ENCODE measurements around the gene AKNAD1.

The AKNAD1 gene

GRCh38 chr1:108767115-108767514 lies 89.8 kb downstream of the AKNAD1 start:
- TF ChIP-seq, protein P1, sequence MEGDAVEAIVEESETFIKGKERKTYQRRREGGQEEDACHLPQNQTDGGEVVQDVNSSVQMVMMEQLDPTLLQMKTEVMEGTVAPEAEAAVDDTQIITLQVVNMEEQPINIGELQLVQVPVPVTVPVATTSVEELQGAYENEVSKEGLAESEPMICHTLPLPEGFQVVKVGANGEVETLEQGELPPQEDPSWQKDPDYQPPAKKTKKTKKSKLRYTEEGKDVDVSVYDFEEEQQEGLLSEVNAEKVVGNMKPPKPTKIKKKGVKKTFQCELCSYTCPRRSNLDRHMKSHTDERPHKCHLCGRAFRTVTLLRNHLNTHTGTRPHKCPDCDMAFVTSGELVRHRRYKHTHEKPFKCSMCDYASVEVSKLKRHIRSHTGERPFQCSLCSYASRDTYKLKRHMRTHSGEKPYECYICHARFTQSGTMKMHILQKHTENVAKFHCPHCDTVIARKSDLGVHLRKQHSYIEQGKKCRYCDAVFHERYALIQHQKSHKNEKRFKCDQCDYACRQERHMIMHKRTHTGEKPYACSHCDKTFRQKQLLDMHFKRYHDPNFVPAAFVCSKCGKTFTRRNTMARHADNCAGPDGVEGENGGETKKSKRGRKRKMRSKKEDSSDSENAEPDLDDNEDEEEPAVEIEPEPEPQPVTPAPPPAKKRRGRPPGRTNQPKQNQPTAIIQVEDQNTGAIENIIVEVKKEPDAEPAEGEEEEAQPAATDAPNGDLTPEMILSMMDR (conservative IDR thresholded peaks at IDR 0.05; ENCODE audit: control insufficient read depth, insufficient read depth, low read depth, low read length): no peak
- no peak overlapping the region for H3K4me3 ChIP-seq (ENCODE audit: control insufficient read depth, low read depth, low read length)
- DNase-seq (ENCODE audit: low read depth): no peak
